Left forelimb (tissue), 1 donor: ENCODE data around the gene DMD.
"Not testable (repeated sequence)": the region's sequence is repeated elsewhere in the genome, so short reads cannot be mapped to it uniquely, and the experiment has no call there.

ENCODE experiments used
- DNase-seq: peaks from one replicate; pipeline ENCODE4 v3.0.0-alpha.2; 2018; ENCODE audit warnings: low spot score

Gene DMD

DNA sequence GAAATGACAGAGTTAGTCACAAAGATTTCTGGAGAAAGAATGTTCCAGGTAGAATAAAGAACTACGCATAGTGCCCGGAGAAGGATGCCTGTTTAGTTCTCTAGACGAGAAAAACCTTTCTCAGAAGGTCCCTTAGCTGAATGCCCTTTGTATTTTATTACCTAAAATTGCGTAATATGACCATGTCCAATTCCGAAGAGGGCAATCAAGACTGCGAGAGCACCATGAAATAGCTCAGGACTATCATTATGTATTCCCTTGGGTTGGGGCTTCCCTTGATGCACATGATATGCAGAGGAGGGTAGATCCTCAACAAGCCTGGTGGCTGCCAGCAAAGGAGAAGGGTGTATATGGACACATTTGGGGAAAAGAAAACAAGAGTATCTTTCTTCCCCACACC, 1781.4 kb downstream of the DMD start:
- DNase-seq, result no peak

DNA sequence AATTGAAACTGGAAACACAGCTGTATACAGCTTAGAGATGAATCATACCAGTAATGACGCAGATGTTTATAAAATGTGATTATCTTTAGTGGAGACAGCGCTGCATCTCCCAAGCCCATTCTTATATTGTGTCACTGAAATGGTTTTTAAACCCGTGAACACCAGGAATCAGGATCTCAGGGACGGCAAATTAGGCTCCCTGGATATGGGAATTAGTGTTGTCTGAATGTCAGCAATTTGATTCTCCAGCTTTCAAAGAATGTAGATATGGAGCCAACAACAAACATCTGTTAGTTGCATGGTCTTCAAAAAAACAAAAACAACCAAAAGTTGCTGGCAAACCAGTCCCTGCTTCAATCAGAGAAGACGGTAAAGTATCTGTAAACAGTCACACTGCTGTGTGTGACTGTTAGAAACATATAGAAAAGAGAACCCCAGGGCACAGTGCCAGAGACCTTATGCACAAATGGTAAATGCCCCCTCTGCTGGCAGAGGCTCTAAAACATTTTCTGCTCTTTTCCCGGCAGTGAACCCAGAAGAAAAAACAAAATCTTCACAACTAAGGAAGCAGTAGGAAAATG, 1787.7 kb downstream of the DMD start:
- peak; percentile 61 for DNase-seq

DNA sequence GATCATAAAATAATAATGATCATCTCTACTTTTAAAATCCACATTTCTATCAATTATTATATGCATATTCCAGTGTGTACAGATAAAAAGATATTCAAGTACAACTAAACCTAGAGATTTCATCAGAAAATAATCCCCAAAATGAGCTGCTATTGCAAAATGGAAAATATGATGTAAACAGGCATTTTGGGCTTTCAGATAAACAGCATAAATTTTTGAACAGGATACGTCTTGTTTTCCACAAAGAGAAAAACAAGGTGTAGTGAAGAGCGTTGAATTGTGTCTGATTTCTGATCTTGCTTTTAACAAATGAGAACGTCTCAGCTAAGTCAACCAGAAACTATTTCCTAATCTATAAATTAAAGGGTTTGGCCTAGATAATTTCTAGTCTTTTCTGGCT, 1789.9 kb downstream of the DMD start:
- DNase-seq, result no peak

DNA sequence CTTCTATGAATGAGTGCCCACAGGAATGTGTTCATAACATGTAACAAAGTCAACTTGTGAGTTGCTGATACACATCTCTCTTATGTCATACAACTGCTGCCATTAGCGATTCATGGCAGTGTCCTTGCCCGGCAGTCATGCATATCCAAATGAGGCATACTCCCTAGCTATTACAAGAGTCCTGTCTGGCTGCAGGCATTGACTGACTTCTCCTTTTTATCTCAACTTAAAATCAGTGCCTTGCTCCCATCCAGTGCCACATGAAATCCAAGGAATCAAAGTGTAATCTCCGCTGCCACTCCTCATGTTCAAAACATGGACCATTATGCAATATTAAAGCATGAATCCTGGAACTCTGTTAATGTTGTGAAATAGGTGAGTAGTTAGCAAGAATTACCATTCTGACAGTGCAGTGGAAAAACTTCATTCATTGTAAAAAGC, 1790.6 kb downstream of the DMD start:
- DNase-seq, result no peak

DNA sequence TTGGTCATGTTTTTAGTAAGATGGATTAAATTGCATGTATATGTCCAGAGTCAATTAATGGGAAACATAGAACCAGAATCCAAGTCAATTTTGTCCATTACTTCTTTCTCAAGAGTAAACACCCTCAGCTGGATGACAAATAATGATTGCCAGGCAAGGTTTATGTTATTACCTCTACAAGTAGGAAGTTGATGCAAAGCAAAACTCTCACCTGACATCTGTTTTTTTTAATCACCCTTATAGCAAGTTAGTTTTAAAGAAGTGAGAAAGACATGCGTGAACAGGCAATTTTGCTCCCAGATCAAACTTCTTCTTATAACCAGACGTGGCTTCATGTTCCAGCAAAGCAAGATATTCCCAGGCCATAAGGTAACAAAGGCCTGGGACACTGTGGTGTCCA, 1791.0 kb downstream of the DMD start:
- DNase-seq, result no peak

DNA sequence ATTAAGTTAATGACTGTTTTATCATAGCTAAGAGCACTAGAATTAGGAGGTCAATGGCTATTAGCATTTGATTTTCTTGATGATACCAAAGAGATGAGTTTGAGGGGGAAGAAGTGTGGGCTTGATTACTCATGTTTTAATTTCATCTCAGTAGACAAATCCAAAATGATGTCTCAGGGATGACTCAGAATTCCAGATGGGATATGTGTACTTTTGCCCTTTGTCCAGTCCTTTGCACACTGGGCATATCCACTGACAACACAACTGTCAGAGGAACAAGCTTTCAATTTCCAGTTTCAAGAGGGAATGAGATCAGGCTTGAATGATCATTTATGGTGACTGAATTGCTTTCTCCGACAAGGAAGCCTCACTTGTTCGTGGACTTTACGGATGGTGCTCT, 1814.2 kb downstream of the DMD start:
- no peak for DNase-seq

DNA sequence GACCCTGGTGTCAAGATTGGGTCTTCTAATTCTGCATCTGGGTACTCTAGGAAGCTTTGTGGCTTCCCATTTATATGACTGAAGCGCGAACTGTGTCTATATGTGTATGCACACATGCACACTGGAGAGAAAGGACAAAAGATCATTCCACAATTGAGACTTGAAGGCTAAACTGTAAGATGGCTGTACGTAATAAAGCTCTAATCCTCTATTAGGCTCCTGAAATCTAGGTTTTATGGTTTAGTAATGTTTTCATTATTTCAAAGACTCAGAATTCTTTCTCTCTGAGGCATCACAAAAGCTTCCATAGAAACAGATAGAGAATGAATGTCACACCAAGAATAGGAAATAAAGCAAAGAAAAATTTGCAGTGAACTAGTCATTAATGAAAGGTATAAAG, 1818.8 kb downstream of the DMD start:
- no peak for DNase-seq

DNA sequence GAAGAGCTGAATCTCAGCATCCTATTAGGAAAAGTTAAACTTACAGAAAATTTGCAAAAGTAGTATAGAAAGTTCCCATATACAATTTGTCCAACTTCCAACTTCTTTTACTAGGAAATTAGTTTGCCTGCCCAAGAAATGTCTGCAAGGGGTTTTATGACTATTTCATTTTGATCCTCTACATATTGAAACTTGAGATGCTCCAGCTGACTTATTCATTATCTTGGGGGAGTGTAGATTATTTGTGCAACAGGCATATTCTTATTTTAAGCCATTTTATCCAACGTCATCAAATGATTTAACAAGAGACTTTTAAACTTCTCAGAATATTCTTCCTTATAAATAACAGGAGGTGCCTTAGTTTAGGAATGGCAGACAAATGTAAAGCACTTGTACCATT, 1822.4 kb downstream of the DMD start:
- no peak for DNase-seq

DNA sequence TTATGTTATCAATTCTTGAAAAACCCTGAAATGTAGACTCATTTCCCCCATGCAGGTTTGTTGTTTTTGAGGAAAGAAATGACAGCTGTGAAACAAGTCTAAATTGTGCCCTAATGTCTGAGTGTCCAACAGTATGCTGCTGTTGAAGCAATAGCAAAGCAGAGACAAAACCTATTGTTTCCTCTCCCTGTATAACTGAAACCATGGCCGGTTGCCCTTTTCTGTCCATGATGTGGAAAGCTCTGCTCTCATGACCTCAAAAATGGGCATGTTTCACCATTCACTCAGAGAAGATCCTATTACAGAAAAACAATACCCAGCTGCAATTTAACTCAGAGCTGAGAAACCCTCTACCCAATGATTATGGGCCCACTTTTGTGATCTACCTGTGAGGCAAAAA, 1826.9 kb downstream of the DMD start:
- no peak for DNase-seq

DNA sequence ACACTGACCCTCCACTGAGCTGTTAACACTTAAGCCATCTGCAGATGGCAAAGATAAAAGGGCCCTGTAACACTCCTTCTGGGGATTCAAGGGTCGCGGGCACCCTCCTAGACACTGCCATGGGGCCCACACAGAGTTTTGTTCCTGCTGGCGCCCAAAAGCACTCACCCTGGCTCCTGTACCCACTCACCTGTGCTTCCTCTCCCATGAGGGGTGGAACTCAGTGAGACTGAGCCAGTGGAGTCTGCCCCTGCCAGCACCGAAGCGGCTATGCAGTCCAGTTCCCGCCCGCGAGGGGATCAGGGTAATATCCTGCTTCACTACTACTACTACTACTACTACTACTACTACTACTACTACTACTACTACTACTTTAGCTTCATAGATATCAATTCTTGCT, 1827.4 kb downstream of the DMD start:
- no peak for DNase-seq

DNA sequence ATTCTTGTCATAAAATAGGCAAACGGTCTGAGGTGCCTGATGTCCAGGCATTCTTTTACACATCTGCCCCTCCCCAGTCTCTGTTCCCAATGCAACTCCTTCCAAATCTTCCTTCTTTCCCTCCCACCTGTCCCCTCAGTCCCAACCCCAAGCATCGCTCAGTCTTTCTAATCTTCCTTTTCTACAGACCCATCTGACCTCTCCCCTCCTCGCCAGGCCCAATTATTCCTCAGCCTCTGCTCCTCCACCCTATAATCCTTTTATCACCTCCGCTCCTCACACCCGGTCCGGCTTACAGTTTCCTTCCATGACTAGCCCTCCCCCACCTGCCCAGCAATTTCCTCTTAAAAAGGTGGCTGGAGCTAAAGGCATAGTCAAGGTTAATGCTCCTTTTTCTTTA, 1832.4 kb downstream of the DMD start:
- not testable (repeated sequence) for DNase-seq

DNA sequence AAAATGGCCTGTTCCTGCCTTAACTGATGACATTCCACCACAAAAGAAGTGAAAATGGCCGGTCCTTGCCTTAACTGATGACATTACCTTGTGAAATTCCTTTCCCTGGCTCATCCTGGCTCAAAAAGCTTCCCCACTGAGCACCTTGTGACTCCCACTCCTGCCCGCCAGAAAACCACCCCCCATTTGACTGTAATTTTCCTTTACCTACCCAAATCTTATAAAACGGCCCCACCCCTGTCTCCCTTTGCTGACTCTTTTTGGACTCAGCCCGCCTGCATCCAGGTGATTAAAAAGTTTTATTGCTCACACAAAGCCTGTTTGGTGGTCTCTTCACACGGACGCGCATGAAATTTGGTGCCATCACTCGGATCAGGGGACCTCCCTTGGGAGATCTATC, 1833.5 kb downstream of the DMD start:
- DNase-seq, result not testable (repeated sequence)

DNA sequence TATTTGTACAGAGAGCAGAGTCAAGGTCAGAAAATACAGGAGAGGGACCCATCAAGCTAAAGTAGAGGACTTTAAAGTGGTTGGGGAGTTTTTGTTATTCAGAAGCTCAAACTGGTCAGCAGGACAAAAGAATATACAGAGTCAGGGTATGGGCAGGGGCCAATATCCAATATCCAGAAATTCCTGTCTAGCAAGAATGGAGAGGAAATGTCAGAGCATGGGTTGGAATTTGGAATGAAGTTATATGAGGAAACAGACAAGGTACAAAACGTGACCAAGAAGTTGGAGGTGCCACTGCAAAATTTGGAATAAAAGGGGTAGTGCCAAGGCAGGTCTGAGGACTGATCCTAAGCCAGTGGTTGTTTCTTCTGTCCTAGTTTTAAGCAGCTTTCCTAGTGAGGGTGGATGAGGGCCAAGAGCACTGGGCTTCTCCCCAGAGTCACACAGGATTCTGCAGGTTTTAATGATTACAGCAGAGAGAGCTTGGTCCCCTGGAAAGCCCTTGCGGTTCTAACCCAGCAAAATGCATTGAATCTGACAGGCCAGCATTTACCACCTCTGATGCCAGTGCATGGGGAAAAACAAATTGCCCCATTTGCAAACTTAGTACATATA, 1834.8 kb downstream of the DMD start:
- DNase-seq, result no peak

DNA sequence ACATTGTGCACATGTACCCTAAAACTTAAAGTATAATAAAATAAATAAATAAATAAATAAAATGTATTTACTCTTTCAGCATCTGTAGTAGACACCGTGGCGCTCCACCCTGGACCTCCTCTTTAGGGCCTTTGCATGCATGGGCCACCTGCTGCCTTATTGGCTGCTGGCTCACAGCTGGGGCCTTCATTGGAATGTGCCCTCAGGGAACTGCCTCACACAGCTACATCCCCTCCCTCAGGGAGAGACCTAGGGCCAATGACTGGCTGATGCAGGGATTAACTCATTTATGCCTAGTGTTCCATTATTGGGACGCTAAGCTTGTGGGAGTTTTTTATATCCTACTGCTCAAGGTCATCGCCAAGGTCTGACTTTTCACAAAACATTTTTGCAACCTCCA, 1836.6 kb downstream of the DMD start:
- DNase-seq, result no peak

DNA sequence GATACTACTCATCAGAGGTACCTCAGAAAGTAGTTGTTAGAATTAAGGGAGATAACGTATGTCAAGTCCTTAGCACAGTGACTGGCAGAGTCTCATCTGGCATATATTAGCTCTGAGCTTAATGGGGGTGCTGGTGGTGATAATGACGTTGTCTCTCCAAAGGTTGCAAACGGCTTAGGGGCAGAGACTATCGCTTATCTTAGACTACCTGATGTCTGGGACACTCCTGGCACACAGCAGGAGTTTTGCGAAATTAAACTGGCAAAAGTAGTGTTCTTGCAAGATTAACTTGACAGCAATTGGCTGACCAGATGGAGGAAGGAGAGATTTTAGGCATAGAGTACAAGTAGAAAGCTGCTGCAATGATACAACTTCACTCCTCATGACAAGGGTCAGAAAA, 1839.4 kb downstream of the DMD start:
- DNase-seq, result no peak

DNA sequence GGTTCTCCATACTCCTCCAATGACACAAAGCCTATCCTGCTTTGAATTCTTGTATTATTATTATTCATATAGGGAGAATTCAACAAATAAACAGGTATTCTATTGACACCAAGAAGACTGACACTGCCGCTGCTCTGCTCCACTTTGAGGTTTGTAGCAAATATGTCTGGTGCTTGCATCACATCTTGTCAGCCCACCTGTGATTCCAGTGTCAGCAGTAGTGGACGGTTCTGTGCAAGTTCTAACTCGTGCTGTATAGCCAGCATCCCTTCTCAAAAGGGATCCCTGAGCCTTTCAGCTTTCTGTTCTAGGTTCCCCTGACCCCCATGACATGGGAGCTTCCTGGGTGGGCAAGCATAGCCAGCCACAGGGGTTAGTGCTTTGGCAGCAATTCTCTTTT, 1843.5 kb downstream of the DMD start:
- DNase-seq, result no peak

DNA sequence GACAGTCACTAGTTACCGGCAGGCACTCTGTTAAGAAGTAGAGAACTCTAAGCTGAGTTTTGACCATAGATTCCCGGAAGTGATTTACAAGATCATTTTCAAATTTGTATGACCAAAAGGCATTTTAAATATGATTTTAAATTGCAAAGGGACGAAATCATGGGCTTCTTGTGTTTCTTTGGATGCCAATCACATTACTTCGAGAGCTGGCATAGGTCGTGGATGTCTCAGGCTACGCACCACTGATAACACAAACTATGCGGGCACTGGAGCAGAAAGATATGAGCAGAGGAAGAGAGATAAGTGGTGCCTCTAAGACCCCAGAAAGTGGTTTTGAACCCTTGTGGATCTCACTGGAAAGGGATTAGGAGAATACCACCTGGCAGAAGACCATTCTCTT, 1845.3 kb downstream of the DMD start:
- no peak for DNase-seq

DNA sequence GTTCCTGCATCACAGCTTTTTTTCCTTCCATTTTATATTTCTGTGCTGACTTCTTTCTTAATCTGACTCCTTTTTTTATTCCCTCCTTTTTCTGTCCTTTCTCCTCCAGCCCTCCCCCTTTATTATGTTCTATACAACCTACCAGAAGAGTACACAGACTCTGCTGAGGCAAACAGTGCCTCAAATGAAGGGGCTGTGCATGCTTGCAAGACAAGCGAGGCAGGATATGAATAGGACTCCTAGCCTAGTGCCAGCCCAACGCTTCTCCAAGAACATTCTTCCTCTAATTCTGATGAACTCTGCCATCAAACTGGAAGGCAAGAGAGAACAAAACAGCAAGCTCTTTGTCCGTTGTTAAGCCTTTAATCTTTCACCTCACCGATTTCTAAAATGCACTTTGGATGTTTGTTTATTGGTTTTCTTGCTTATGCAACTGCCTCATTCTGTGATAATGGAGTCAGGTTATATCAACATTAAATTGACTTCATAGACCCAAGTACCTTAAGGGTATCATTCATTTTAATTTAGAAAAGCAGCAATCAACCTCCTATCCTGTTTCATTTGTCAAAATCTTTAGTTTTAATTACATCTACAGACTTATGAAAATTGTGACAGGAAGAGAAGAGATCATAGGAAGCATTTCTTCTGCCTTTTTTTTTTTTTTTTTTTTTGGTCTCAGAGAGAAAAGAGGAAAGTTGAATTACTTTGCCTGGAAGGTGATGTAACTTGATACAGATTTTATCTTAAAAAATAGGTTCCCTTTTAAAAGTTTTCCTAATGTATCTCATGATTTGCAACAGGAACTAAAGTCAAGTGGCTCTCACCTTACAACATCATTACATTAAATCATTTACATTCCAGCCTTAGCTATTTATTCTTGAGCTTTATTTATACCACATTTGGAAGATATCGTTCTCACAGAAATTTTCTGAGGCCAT, 1854.8 kb downstream of the DMD start:
- no peak for DNase-seq

DNA sequence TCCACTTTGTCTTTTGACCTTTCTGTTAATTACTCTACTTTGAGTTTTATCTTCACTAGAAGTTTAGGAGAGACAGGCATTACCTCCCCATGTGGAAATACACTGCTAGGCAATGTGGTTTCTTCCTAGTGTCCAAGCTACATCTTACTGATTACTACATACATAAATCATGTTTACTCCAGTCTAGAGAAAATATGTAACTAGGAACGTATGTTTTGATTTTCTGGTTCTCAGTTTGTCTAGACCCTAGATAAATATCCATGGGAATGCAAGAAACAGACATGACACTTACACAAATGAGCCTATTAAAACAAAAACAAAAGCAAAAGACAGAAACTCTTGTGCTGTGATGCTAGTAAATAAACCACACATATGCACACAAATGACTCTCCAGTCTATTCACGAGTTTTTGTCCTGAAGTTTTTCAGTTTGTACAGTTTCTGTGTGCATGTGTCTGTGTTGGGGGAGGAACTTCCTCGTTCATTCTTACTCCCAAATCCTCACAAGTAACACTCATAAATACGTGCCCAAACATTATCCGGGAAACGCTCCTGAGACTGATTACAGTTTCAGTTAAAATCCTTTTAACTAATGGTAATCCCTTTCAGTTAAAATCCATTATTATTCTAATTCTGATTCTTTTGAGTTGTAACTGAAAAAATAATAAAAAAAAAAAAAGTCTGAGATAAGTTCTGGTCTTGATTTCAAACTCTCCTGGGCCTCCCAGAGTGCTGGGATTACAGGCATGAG, 1856.0 kb downstream of the DMD start:
- no peak for DNase-seq

DNA sequence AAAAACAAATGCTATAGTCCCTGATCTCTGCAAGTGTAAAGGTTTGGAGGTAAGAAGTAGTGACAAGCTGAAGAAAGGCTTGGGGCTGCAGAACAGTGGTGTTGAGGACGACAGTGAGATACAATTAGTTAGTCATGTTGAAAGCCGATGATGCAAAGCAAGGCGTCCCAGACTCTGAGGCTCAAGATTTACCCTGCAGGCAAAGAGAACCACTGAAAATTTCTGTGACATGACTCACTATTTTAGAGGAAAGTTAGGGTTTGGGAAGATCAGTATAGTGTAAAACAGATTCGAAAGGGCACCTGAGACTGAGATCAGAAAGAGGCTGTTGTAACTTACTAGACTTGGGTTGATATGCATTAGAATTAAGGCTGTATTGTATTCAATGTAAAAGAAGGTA, 1858.3 kb downstream of the DMD start:
- DNase-seq, result no peak

DNA sequence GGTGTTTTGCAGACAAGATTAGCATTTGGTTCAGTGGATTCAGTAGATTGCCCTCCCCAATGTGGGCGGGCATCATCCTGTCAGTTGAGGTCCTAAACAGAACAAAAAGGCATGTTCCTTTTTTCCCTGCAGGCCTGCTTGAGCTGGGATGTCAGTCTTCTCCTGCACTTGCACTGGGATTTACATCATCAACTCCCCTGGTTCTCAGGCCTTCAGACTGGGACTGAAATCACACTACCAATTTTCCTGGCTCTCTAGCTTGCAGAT, 1860.6 kb downstream of the DMD start:
- DNase-seq, result no peak

DNA sequence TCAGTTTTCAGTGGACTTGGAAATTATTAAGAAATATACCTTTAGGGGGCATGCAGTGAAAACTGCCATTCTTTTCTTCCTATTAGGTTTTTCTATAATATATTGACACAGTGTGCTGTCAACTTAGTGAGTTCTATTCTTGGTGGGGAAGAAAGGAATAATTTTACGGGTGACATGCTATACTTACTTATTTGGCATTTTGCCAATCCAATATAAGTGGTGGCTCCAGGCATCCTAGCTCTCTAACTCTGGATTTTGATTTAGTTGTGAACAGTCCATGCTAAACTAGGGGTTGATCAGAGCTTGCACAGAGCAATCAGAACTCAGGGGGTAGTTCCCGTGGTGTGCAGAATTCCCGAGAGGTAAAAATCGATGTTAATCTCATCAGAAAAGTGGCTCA, 1861.8 kb downstream of the DMD start:
- DNase-seq, result no peak

DNA sequence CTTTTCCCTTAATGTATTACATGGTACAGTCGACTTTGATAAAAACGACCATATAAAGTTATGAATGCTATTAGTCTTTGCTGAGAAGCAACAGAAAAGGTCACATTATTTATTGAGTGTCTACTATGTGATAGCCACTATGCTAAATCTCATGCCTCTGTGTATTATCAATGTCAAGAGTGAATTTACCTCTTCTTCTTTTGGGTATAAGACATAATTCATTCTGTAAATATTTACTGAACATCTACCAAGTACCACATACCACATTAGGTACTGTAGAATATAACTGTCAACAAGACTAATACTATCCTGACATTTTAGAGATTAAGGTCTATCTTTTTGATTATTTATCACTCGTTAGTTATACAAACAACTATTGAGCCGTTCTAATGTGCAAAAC, 1870.8 kb downstream of the DMD start:
- no peak for DNase-seq
